HFFc6 (cell line): Measurements from ENCODE around the gene FOSL1. TPM values are rescaled to one million over a fixed set of nuclear protein-coding genes. Genes with fewer than 3 reads are reported as not detected.

ENCODE experiments used
- DNase-seq: peaks from one replicate; pipeline ENCODE4 v3.0.0-alpha.2; 2018
- H3K27ac Mint-ChIP-seq: 2 replicates; pipeline ENCODE4 v1.8.0; 2020; ENCODE audit warnings: mild to moderate bottlenecking, mixed read lengths
- H3K27me3 Mint-ChIP-seq: 2 replicates; pipeline ENCODE4 v1.8.0; 2021; ENCODE audit warnings: mild to moderate bottlenecking, moderate library complexity, mixed read lengths; ENCODE audit not compliant: insufficient read depth
- H3K36me3 Mint-ChIP-seq: 2 replicates; pipeline ENCODE4 v1.8.0; 2021; ENCODE audit warnings: low read depth, mixed read lengths
- H3K4me1 Mint-ChIP-seq: 2 replicates; pipeline ENCODE4 v1.8.0; 2020; ENCODE audit warnings: low read depth, mixed read lengths
- H3K4me3 Mint-ChIP-seq: 2 replicates; pipeline ENCODE4 v1.8.0; 2020; ENCODE audit warnings: mild to moderate bottlenecking, moderate library complexity, mixed read lengths
- H3K9me3 Mint-ChIP-seq: 2 replicates; pipeline ENCODE4 v1.8.0; 2020; ENCODE audit warnings: mild to moderate bottlenecking, mixed read lengths
- CTCF ChIP-seq: fragments of 200-600 bp; sonication (generic); IDR thresholded peaks from 2 replicates; pipeline ENCODE4 v1.5.0; 2021; ENCODE audit warnings: antibody characterized with exemption, mild to moderate bottlenecking
- total RNA-seq, 6 experiments: library from RNA; stranded (reverse); fragmentation: NEBNext Ultra II Directional; extraction: Animal tissue kit (Norgen Biotek cat#: 25700); gene quantifications; 2 replicates in 1 of 6; 3 replicates in 5 of 6; pipeline ENCODE4 v1.2.3, GENCODE V29; 2021

The FOSL1 gene
- total RNA-seq, 6 experiments from 2014 or later, result 134 to 275 (median 234) TPM

- H3K27ac Mint-ChIP-seq, result no peak overlapping the region
- no peak overlapping the region for H3K4me3 Mint-ChIP-seq
- no peaks in the 10 kb centered on the region for H3K36me3 Mint-ChIP-seq
- no peaks in the 10 kb centered on the region for H3K9me3 Mint-ChIP-seq
- peaks cover 7% of the 10 kb centered on the region for H3K27me3 Mint-ChIP-seq
- DNase-seq, result no peak
- TF ChIP-seq CTCF, result no peak
- H3K4me1 Mint-ChIP-seq, result peaks cover 34% of the 10 kb centered on the region
These were observed 37.6 kb upstream of the FOSL1 start for GRCh38 chr11:65937766-65938165.

GRCh38 chr11:65934014-65934413 is 33.8 kb upstream of the FOSL1 start:
- Mint-ChIP-seq H3K9me3 (no peaks in the 10 kb centered on the region), H3K27ac (no peak overlapping the region), H3K36me3 (0 out of 2 replicates have a peak, but pooled peaks cover 1% of the 10 kb centered on the region), H3K27me3 (peaks cover 3% of the 10 kb centered on the region), H3K4me3 (no peak overlapping the region), H3K4me1 (peaks cover 11% of the 10 kb centered on the region)
- no peak for TF ChIP-seq CTCF
- no peak for DNase-seq

GRCh38 chr11:65932558-65932919 is 32.4 kb upstream of the FOSL1 start:
- Mint-ChIP-seq H3K4me1 (peaks cover 11% of the 10 kb centered on the region), H3K36me3 (0 out of 2 replicates have a peak, but pooled peaks cover 3% of the 10 kb centered on the region), H3K27ac (no peak overlapping the region), H3K27me3 (peaks cover 4% of the 10 kb centered on the region; the same call in 1 of the 2 replicates), H3K4me3 (no peak overlapping the region), H3K9me3 (no peaks in the 10 kb centered on the region)
- peak; percentile 12 for DNase-seq
- peak; percentile 49 for TF ChIP-seq CTCF

GRCh38 chr11:65931773-65932557 is 31.8 kb upstream of the FOSL1 start:
- 0 out of 2 replicates have a peak, but pooled peaks cover 3% of the 10 kb centered on the region for H3K36me3 Mint-ChIP-seq
- no peak overlapping the region for H3K4me3 Mint-ChIP-seq
- H3K4me1 Mint-ChIP-seq, result peaks cover 11% of the 10 kb centered on the region
- no peak overlapping the region for H3K27ac Mint-ChIP-seq
- no peak for TF ChIP-seq CTCF
- H3K27me3 Mint-ChIP-seq, result peaks cover 3% of the 10 kb centered on the region; the same call in 1 of the 2 replicates
- H3K9me3 Mint-ChIP-seq, result no peaks in the 10 kb centered on the region
- DNase-seq, result no peak

- H3K27me3 Mint-ChIP-seq, result peaks cover 3% of the 10 kb centered on the region; the same call in 1 of the 2 replicates
- no peak overlapping the region for H3K4me3 Mint-ChIP-seq
- H3K4me1 Mint-ChIP-seq, result peaks cover 6% of the 10 kb centered on the region
- peaks cover 7% of the 10 kb centered on the region; the same call in 1 of the 2 replicates for H3K36me3 Mint-ChIP-seq
- TF ChIP-seq CTCF, result no peak
- no peaks in the 10 kb centered on the region for H3K9me3 Mint-ChIP-seq
- no peak overlapping the region; the same call in 1 of the 2 replicates for H3K27ac Mint-ChIP-seq
- DNase-seq, result no peak
These were observed 28.5 kb upstream of the FOSL1 start for GRCh38 chr11:65928667-65929066.
